HG02884 (cell line): Measurements from ENCODE around the gene KLK10.

ENCODE experiments used
- ATAC-seq: cut with Tn5 transposase; IDR thresholded peaks from one replicate; pipeline ENCODE4 v1.9.1; 2021; ENCODE audit warnings: mild to moderate bottlenecking, moderate library complexity; ENCODE audit not compliant: unreplicated experiment

The KLK10 gene

GRCh38 chr19:51019544-51019925 is at the start of gene KLK10:
Gene KLK10 (minus strand): TSS chr19:51019709. CDS start chr19:51019130, 579 bp downstream.
- ATAC-seq: no peak

GRCh38 chr19:51066393-51067186 is 47.1 kb upstream of the KLK10 start:
- no peak for ATAC-seq

GRCh38 chr19:51065221-51065960 is 45.9 kb upstream of the KLK10 start:
- no peak for ATAC-seq

GRCh38 chr19:51064534-51065220 is 45.2 kb upstream of the KLK10 start, which contains the start of gene KLK13:
Gene KLK13 (minus strand): TSS chr19:51065092. CDS start chr19:51065067, 25 bp downstream.
- ATAC-seq: no peak

- ATAC-seq: no peak
These were observed 44.2 kb upstream of the KLK10 start for GRCh38 chr19:51063664-51064063.

- ATAC-seq: no peak
These were observed 41.5 kb upstream of the KLK10 start for GRCh38 chr19:51060973-51061372.

GRCh38 chr19:51060336-51060735 is 40.8 kb upstream of the KLK10 start:
- ATAC-seq: no peak

GRCh38 chr19:51059715-51060114 is 40.2 kb upstream of the KLK10 start:
- no peak for ATAC-seq

GRCh38 chr19:51055866-51056265 is 36.4 kb upstream of the KLK10 start:
- ATAC-seq: no peak

GRCh38 chr19:51047031-51047335 is 27.5 kb upstream of the KLK10 start:
- ATAC-seq: no peak

- no peak for ATAC-seq
These were observed 24.8 kb upstream of the KLK10 start for GRCh38 chr19:51044327-51044726.

- ATAC-seq: no peak
These were observed 24.0 kb upstream of the KLK10 start for GRCh38 chr19:51043497-51043896.

- no peak for ATAC-seq
These were observed 20.6 kb upstream of the KLK10 start for GRCh38 chr19:51040151-51040550.

GRCh38 chr19:51036519-51036918 is 17.0 kb upstream of the KLK10 start:
- no peak for ATAC-seq

GRCh38 chr19:51034704-51035103 is 15.2 kb upstream of the KLK10 start, which contains the start of gene KLK12:
Gene KLK12 (minus strand): TSS chr19:51035002. CDS start chr19:51034621, 381 bp downstream.
- no peak for ATAC-seq

GRCh38 chr19:51031880-51032225 is 12.3 kb upstream of the KLK10 start:
- ATAC-seq: no peak

GRCh38 chr19:51031220-51031879 is 11.8 kb upstream of the KLK10 start:
- ATAC-seq: no peak

- no peak for ATAC-seq
These were observed 11.1 kb upstream of the KLK10 start for GRCh38 chr19:51030631-51031030.

GRCh38 chr19:51029718-51030117 is 10.2 kb upstream of the KLK10 start:
- ATAC-seq: no peak

GRCh38 chr19:51027873-51028272 is 8.4 kb upstream of the KLK10 start:
- no peak for ATAC-seq

- ATAC-seq: no peak
These were observed 7.8 kb upstream of the KLK10 start for GRCh38 chr19:51027126-51027806.
